Measurements from ENCODE around the gene KRTAP10-11.

DNA sequence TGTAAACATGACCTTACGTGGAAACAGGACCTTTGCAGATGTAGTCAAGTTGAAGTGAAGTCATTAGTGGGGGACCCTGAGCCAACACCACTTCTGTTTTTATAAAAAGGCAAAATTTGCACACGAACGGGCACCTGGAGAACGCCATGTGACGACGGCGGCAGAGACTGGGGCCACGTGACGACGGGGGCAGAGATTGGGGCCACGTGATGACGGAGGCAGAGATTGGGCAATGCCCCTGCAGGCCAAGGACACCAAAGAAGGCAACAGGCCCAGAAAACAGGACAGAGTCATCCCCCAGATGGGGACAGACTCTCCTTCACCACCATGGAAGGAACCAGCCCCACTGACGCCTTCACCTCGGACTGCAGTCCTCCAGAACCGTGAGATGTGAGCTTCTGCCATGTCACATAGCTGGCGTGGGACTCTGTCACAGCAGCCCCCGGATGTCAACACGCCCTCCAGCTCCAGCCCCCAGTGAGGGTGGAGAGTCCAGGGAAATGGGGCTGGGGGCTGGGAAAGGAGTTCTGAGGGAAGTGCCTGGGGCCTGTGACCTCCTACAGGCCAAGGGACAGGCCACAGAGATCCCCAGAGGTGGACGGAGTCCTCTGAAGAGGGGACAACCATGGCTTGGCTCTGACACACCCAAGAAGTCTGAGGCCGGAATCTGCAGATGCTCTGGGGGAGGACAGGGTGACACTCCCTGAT, 4.2 kb downstream of the KRTAP10-11 start:
- TF ChIP-seq CTCF (conservative IDR thresholded peaks at IDR 0.05) (no peak), ZFX (IDR thresholded peaks at IDR 0.05) (no peak)

Measured in C4-2B (cell line).